GM13977 (cell line): ENCODE measurements around the gene METTL24.

Experiments used
- DNase-seq: peaks from one replicate; pipeline ENCODE4 v3.0.0; 2012; ENCODE audit warnings: low spot score
- CTCF ChIP-seq: IDR thresholded peaks from 2 replicates; pipeline ENCODE4 v1.5.1; 2012; ENCODE audit warnings: mild to moderate bottlenecking, control low read depth; ENCODE audit not compliant: insufficient read depth; ENCODE audit errors: extremely low read depth, missing control alignments
- in situ Hi-C: fragments of 300-500 bp; cut with MboI; formaldehyde crosslinking; loops from one replicate; pipeline ENCODE4 v1.12.0; 2022; ENCODE audit warnings: low sequenced_read_pairs, low pct_unique_long_range_greater_than_20kb, mixed read lengths, inconsistent platforms; ENCODE audit not compliant: unreplicated experiment

The METTL24 gene

GRCh38 chr6:110331816-110332215 is 26.3 kb downstream of the METTL24 start:
- no peak for DNase-seq
- in situ Hi-C loops, result no loop called here
- no peak for TF ChIP-seq CTCF

GRCh38 chr6:110331390-110331789 is 26.8 kb downstream of the METTL24 start:
- DNase-seq, result no peak
- in situ Hi-C loops, result no loop called here
- TF ChIP-seq CTCF, result no peak

GRCh38 chr6:110329714-110330436 is 28.3 kb downstream of the METTL24 start:
- in situ Hi-C loops, result no loop called here
- no peak for TF ChIP-seq CTCF
- DNase-seq, result no peak

- DNase-seq, result no peak
- in situ Hi-C loops, result no loop called here
- no peak for TF ChIP-seq CTCF
These were observed 28.8 kb downstream of the METTL24 start for GRCh38 chr6:110329348-110329713.

- in situ Hi-C loops, result no loop called here
- no peak for TF ChIP-seq CTCF
- no peak for DNase-seq
These were observed 29.9 kb downstream of the METTL24 start for GRCh38 chr6:110328259-110328658.

GRCh38 chr6:110327391-110327790 is 30.8 kb downstream of the METTL24 start:
- no peak for TF ChIP-seq CTCF
- in situ Hi-C loops, result no loop called here

More at GRCh38 chr6:110327391-110327790, 30.8 kb downstream of the METTL24 start:
- no peak for DNase-seq
